Uterus (tissue), 2 donors: ENCODE data around the gene PSMD1.

Source experiments
- POLR2A ChIP-seq, 2 donors: fragments of 450-650 bp; IDR thresholded peaks; one replicate each; pipeline ENCODE4 v1.6.1; 2016; ENCODE audit warnings: antibody characterized with exemption in 2 of 2, mild to moderate bottlenecking in 1 of 2, moderate library complexity in 1 of 2
- TF ChIP-seq, protein P1 (sequence below), 4 experiments: fragments of 200-600 bp in 2 of 4; fragments of 450-650 bp in 2 of 4; sonication (generic) in 2 of 4; IDR thresholded peaks; one replicate each; pipeline ENCODE4 v1.5.1; 2016 to 2019; ENCODE audit warnings: antibody characterized with exemption in 4 of 4, mild to moderate bottlenecking in 2 of 4, moderate library complexity in 1 of 4

GRCh38 chr2:231050018-231050901 lies 6.4 kb upstream of the PSMD1 start:
- TF ChIP-seq, protein P1, sequence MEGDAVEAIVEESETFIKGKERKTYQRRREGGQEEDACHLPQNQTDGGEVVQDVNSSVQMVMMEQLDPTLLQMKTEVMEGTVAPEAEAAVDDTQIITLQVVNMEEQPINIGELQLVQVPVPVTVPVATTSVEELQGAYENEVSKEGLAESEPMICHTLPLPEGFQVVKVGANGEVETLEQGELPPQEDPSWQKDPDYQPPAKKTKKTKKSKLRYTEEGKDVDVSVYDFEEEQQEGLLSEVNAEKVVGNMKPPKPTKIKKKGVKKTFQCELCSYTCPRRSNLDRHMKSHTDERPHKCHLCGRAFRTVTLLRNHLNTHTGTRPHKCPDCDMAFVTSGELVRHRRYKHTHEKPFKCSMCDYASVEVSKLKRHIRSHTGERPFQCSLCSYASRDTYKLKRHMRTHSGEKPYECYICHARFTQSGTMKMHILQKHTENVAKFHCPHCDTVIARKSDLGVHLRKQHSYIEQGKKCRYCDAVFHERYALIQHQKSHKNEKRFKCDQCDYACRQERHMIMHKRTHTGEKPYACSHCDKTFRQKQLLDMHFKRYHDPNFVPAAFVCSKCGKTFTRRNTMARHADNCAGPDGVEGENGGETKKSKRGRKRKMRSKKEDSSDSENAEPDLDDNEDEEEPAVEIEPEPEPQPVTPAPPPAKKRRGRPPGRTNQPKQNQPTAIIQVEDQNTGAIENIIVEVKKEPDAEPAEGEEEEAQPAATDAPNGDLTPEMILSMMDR (IDR thresholded peaks at IDR 0.05) = no peak
- no peak for TF ChIP-seq POLR2A (IDR thresholded peaks at IDR 0.05)
